ENCODE data around the gene THAP8. TPM values are rescaled to one million over a fixed set of nuclear protein-coding genes. Genes with fewer than 3 reads are reported as not detected.
A peak's percentile ranks its signal among the peaks of the same experiment; 100 is the strongest.

Gene THAP8
- total RNA-seq, 2 experiments from 2014 or later: 3.1 to 3.4 TPM

GRCh38 chr19:36026091-36026876 is 27.8 kb downstream of the THAP8 start:
- CTCF ChIA-PET: interaction anchor here (0.7 kb wide), 1 partner anchor 28 kb away, joined by 4 read pairs; no protein-coding TSS in a partner anchor
- Mint-ChIP-seq H3K27ac (no peak overlapping the region), H3K36me3 (ENCODE audit: low read depth) (peaks cover 26% of the 10 kb centered on the region), H3K4me1 (no peaks in the 10 kb centered on the region), H3K27me3 (no peaks in the 10 kb centered on the region), H3K4me3 (no peak overlapping the region), H3K9me3 (ENCODE audit: low read depth) (no peaks in the 10 kb centered on the region)
- DNase-seq (no peak), ATAC-seq (no peak)
- POLR2A ChIA-PET: no interaction called here
- intact Hi-C loops (cut with DNase I, micrococcal nuclease): no loop called here

GRCh38 chr19:36025541-36025940 is 28.5 kb downstream of the THAP8 start:
- Mint-ChIP-seq H3K4me3 (no peak overlapping the region), H3K27me3 (no peaks in the 10 kb centered on the region), H3K36me3 (ENCODE audit: low read depth) (peaks cover 30% of the 10 kb centered on the region), H3K9me3 (ENCODE audit: low read depth) (no peaks in the 10 kb centered on the region), H3K4me1 (no peaks in the 10 kb centered on the region), H3K27ac (no peak overlapping the region)
- ChIA-PET POLR2A (no interaction called here), CTCF (interaction anchor here (0.7 kb wide), 1 partner anchor 29 kb away, joined by 4 read pairs; no protein-coding TSS in a partner anchor)
- intact Hi-C loops (cut with DNase I, micrococcal nuclease): no loop called here
- ATAC-seq (no peak), DNase-seq (no peak)

- ATAC-seq: no peak
- Mint-ChIP-seq H3K36me3 (ENCODE audit: low read depth) (peaks cover 24% of the 10 kb centered on the region), H3K27me3 (no peaks in the 10 kb centered on the region), H3K4me3 (no peak overlapping the region), H3K9me3 (ENCODE audit: low read depth) (no peaks in the 10 kb centered on the region), H3K4me1 (no peaks in the 10 kb centered on the region), H3K27ac (no peak overlapping the region)
- ChIA-PET POLR2A (no interaction called here), CTCF (no interaction called here)
- DNase-seq: no peak
- intact Hi-C loops (cut with DNase I, micrococcal nuclease): no loop called here
These were observed 30.7 kb downstream of the THAP8 start for GRCh38 chr19:36023432-36023831.

- Mint-ChIP-seq H3K27ac (no peak overlapping the region), H3K4me3 (no peak overlapping the region), H3K4me1 (peaks cover 14% of the 10 kb centered on the region), H3K36me3 (ENCODE audit: low read depth) (peaks cover 20% of the 10 kb centered on the region), H3K9me3 (ENCODE audit: low read depth) (no peaks in the 10 kb centered on the region), H3K27me3 (no peaks in the 10 kb centered on the region)
- ChIA-PET POLR2A (interaction anchor here (0.6 kb wide), 1 partner anchor 150 kb away, joined by 3 read pairs; no protein-coding TSS in a partner anchor), CTCF (no interaction called here)
- DNase-seq (no peak), ATAC-seq (no peak)
- intact Hi-C loops (cut with DNase I, micrococcal nuclease): no loop called here
These were observed 34.9 kb downstream of the THAP8 start for GRCh38 chr19:36019061-36019670.

- CTCF ChIA-PET: interaction anchor here (0.6 to 1.5 kb wide), 7 partner anchors 18 to 274 kb away, joined by 3 to 5 read pairs (median 3); partner anchors contain the start of genes LIN37 and THAP8
- ATAC-seq: peak; percentile 98
- Mint-ChIP-seq H3K4me3 (peak within 1 kb of the TSS; percentile 96), H3K27ac (peak within 1 kb of the TSS; percentile 94), H3K27me3 (no peaks in the 10 kb centered on the region), H3K4me1 (peaks cover 32% of the 10 kb centered on the region), H3K9me3 (ENCODE audit: low read depth) (no peaks in the 10 kb centered on the region), H3K36me3 (ENCODE audit: low read depth) (peaks cover 5% of the 10 kb centered on the region)
- POLR2A ChIA-PET: interaction anchor here (0.6 to 1.0 kb wide), 3 partner anchors 101 to 266 kb away, joined by 3 to 5 read pairs (median 3); partner anchors contain the start of genes LIN37, POLR2I and TBCB
- intact Hi-C loops (cut with DNase I, micrococcal nuclease): loop anchor here (1.0 to 5.0 kb wide), 15 partner anchors 15 to 370 kb away; partner anchors contain the start of genes SDHAF1 (in 2 of the 2), TBCB (in 2 of the 2), THAP8 (in 2 of the 2) and WDR62 (in 2 of the 2)
- DNase-seq: peak; percentile 100
These were observed 39.8 kb downstream of the THAP8 start, which contains the start of gene ALKBH6 for GRCh38 chr19:36014012-36014924. Gene ALKBH6, minus strand, starts transcription at chr19:36014213. Its CDS starts 816 bp downstream, at chr19:36013397.

- no peaks in the 10 kb centered on the region for H3K27me3 Mint-ChIP-seq
- peaks cover 36% of the 10 kb centered on the region for H3K4me1 Mint-ChIP-seq
- no peak for DNase-seq
- ChIA-PET POLR2A (interaction anchor here (1.0 kb wide), 1 partner anchor 102 kb away, joined by 3 read pairs; the partner anchor contains the start of genes POLR2I and TBCB), CTCF (interaction anchor here (0.6 to 1.5 kb wide), 7 partner anchors 18 to 273 kb away, joined by 3 to 7 read pairs (median 4); partner anchors contain the start of genes LIN37, SDHAF1 and THAP8)
- intact Hi-C loops (cut with DNase I, micrococcal nuclease): loop anchor here (1.0 to 5.0 kb wide), 15 partner anchors 14 to 369 kb away; partner anchors contain the start of genes SDHAF1 (in 2 of the 2), TBCB (in 2 of the 2), THAP8 (in 2 of the 2) and WDR62 (in 2 of the 2)
- H3K4me3 Mint-ChIP-seq: peak overlapping the region; percentile 96
- peak overlapping the region; percentile 94 for H3K27ac Mint-ChIP-seq
- H3K36me3 Mint-ChIP-seq (ENCODE audit: low read depth): peaks cover 5% of the 10 kb centered on the region
- ATAC-seq: no peak
- H3K9me3 Mint-ChIP-seq (ENCODE audit: low read depth): no peaks in the 10 kb centered on the region
These were observed 40.6 kb downstream of the THAP8 start for GRCh38 chr19:36013280-36014011.

- Mint-ChIP-seq H3K4me3 (no peak overlapping the region), H3K27me3 (no peaks in the 10 kb centered on the region), H3K36me3 (ENCODE audit: low read depth) (peaks cover 5% of the 10 kb centered on the region), H3K27ac (no peak overlapping the region), H3K9me3 (ENCODE audit: low read depth) (no peaks in the 10 kb centered on the region), H3K4me1 (peaks cover 31% of the 10 kb centered on the region)
- POLR2A ChIA-PET: no interaction called here
- DNase-seq (no peak), ATAC-seq (no peak)
- intact Hi-C loops (cut with DNase I, micrococcal nuclease): loop anchor here in 1 of 2 experiments (5.0 kb wide), 1 partner anchor 293 kb away; the partner anchor contains the start of gene KMT2B
- CTCF ChIA-PET: no interaction called here
These were observed 43.7 kb downstream of the THAP8 start for GRCh38 chr19:36010402-36010801.

GRCh38 chr19:36009633-36010379 is 44.3 kb downstream of the THAP8 start:
- ChIA-PET POLR2A (no interaction called here), CTCF (no interaction called here)
- Mint-ChIP-seq H3K36me3 (ENCODE audit: low read depth) (peaks cover 5% of the 10 kb centered on the region), H3K27ac (no peak overlapping the region), H3K27me3 (no peaks in the 10 kb centered on the region), H3K9me3 (ENCODE audit: low read depth) (no peaks in the 10 kb centered on the region), H3K4me1 (peaks cover 26% of the 10 kb centered on the region), H3K4me3 (peak overlapping the region; percentile 35)
- DNase-seq: no peak
- intact Hi-C loops (cut with DNase I, micrococcal nuclease): loop anchor here in 1 of 2 experiments (5.0 kb wide), 1 partner anchor 293 kb away; the partner anchor contains the start of gene KMT2B
- no peak for ATAC-seq

GRCh38 chr19:36009220-36009619 is 44.9 kb downstream of the THAP8 start:
- POLR2A ChIA-PET: no interaction called here
- Mint-ChIP-seq H3K27me3 (no peaks in the 10 kb centered on the region), H3K27ac (no peak overlapping the region), H3K36me3 (ENCODE audit: low read depth) (peaks cover 5% of the 10 kb centered on the region), H3K4me3 (peak overlapping the region; percentile 35), H3K4me1 (peaks cover 22% of the 10 kb centered on the region), H3K9me3 (ENCODE audit: low read depth) (no peaks in the 10 kb centered on the region)
- CTCF ChIA-PET: no interaction called here
- ATAC-seq (peak; percentile 12), DNase-seq (peak; percentile 73)
- intact Hi-C loops (cut with DNase I, micrococcal nuclease): no loop called here

Data from activated CD4-positive, alpha-beta T cell treated with anti-CD3 and anti-CD28 coated beads for 36 hours (primary cell).